Nephron progenitor cell (in vitro differentiated cells): ENCODE data around the gene TEX29.

Experiments used
- DNase-seq: peaks from one replicate; pipeline ENCODE4 v3.0.0; 2021
- H3K27ac Mint-ChIP-seq: 2 replicates; pipeline ENCODE4 v1.8.0; 2021; ENCODE audit warnings: mild to moderate bottlenecking, moderate library complexity, mixed read lengths
- H3K27me3 Mint-ChIP-seq: 2 replicates; pipeline ENCODE4 v1.8.0; 2021; ENCODE audit warnings: mild to moderate bottlenecking, low read depth, mixed read lengths; ENCODE audit not compliant: poor library complexity
- H3K36me3 Mint-ChIP-seq: 2 replicates; pipeline ENCODE4 v1.8.0; 2021; ENCODE audit warnings: low read depth, mixed read lengths
- H3K4me1 Mint-ChIP-seq: 2 replicates; pipeline ENCODE4 v1.8.0; 2021; ENCODE audit warnings: mixed read lengths
- H3K4me3 Mint-ChIP-seq: 2 replicates; pipeline ENCODE4 v1.8.0; 2021; ENCODE audit warnings: mild to moderate bottlenecking, moderate library complexity, mixed read lengths
- H3K9me3 Mint-ChIP-seq: 2 replicates; pipeline ENCODE4 v1.8.0; 2021; ENCODE audit warnings: mild to moderate bottlenecking, moderate library complexity, mixed read lengths
- TF ChIP-seq, protein P1 (sequence below): fragments of 200-600 bp; sonication (generic); IDR thresholded peaks from 2 replicates; pipeline ENCODE4 v1.5.0; 2021; ENCODE audit warnings: antibody characterized with exemption

The TEX29 gene

DNA sequence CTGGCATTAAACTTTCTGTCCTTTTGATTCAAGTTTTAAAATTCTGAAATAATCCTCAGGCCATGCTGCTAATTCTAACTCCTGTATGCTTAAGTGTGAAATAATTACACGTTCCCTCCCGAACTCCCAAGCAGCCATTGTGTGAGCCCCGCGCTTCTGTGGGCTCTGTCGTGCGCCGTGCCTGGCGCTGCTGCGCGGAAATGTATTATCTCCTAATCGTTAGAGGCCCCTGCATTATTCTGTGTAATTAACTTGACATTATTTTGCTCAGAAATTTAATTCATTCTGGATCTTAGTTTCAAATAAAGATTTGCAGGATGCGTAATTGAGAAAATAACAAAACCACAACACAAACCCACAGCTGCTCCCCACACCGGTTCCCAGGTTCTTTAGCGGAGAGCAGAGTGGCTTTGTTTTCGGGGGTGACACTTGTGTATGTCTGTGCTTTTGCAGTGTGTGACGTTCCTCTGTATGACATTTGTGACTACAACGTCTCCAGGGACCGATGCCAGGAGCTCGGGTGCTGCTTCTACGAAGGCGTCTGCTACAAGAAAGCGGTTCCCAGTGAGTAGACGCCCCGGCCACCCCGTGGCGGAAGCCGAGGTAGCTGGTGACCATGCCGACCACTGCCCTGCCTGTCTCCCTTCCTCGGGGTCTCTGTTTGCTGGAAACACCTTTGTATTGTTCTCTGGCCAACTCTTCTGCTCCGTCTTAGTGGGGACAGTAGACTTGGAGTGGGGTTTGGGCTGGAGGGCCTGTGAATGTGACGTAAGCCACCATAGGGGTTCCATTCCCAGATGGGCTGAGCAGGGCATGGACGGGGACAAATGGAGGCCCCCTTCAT is 7.5 kb downstream of the TEX29 start:
- Mint-ChIP-seq H3K27me3 (no peaks in the 10 kb centered on the region), H3K9me3 (peaks cover 4% of the 10 kb centered on the region), H3K36me3 (no peaks in the 10 kb centered on the region), H3K4me3 (no peak overlapping the region), H3K27ac (no peak overlapping the region), H3K4me1 (peaks cover 26% of the 10 kb centered on the region)
- TF ChIP-seq, protein P1, sequence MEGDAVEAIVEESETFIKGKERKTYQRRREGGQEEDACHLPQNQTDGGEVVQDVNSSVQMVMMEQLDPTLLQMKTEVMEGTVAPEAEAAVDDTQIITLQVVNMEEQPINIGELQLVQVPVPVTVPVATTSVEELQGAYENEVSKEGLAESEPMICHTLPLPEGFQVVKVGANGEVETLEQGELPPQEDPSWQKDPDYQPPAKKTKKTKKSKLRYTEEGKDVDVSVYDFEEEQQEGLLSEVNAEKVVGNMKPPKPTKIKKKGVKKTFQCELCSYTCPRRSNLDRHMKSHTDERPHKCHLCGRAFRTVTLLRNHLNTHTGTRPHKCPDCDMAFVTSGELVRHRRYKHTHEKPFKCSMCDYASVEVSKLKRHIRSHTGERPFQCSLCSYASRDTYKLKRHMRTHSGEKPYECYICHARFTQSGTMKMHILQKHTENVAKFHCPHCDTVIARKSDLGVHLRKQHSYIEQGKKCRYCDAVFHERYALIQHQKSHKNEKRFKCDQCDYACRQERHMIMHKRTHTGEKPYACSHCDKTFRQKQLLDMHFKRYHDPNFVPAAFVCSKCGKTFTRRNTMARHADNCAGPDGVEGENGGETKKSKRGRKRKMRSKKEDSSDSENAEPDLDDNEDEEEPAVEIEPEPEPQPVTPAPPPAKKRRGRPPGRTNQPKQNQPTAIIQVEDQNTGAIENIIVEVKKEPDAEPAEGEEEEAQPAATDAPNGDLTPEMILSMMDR: no peak
- no peak for DNase-seq

DNA sequence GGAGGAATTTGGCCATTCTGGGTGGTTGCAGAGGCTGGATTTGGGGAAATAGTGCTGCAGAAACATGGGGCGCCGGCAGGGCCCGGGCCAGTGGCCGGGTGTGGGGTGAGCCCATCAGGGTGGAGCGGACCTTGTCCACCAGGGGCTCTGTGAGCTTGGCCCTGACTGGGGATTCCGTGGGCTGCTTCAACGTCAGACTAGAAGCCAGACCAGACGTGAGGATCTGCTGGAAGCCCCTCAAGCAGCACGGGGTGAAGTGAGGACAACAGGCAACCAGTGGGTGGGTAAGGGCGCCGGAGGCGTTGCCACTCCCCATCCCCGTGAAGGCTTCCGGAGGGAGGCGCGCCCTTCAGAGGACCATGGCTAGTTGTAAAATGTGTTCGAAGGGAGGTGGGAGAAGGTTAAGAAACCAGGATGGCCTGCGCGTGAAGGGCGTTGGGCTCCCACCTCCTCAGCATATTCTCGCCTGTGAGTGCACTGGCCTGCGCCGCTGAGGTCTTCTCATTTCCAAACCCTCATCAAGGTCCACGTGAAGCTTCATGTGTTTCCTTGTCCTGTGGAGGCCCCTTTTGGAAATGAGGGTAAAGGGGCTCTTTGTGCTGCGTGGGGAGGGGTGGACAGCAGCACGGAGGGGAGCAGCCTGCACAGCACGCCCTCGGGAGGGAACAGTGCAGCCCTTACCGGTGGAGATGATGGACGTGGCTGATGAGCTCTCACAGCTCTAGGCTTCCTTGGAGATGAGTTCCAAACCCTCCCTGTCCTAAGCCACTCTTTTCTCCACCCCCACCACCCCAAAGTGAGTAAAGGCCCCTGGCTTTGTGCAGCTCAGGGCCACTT is 8.3 kb downstream of the TEX29 start:
- Mint-ChIP-seq H3K4me1 (peaks cover 18% of the 10 kb centered on the region), H3K9me3 (peaks cover 11% of the 10 kb centered on the region), H3K36me3 (no peaks in the 10 kb centered on the region), H3K4me3 (no peak overlapping the region), H3K27ac (no peak overlapping the region), H3K27me3 (no peaks in the 10 kb centered on the region)
- TF ChIP-seq, protein P1: no peak
- DNase-seq: no peak

DNA sequence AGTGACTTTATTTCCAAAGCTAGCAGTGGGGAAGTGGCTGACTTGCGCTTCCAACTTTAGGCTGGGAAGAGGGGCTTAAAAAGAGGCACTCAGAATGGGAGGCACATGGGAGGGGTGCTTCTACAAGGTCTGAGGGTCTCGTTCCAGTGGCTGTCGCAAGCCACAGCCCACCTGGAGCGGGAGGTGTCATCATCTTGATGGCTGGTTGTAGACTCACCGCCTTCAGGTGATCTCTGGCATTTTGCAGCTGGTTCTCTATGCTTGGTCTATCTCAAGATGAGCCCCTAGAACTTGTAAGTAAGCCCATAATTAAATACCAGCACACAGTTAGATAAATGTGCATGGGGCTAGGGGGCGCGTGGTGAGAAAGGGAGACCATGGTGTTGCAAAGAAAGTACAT is 9.2 kb downstream of the TEX29 start:
- Mint-ChIP-seq H3K27me3 (no peaks in the 10 kb centered on the region), H3K4me1 (peaks cover 11% of the 10 kb centered on the region), H3K36me3 (peaks cover 4% of the 10 kb centered on the region), H3K4me3 (no peak overlapping the region), H3K9me3 (peaks cover 19% of the 10 kb centered on the region), H3K27ac (no peak overlapping the region)
- TF ChIP-seq, protein P1: no peak
- no peak for DNase-seq

DNA sequence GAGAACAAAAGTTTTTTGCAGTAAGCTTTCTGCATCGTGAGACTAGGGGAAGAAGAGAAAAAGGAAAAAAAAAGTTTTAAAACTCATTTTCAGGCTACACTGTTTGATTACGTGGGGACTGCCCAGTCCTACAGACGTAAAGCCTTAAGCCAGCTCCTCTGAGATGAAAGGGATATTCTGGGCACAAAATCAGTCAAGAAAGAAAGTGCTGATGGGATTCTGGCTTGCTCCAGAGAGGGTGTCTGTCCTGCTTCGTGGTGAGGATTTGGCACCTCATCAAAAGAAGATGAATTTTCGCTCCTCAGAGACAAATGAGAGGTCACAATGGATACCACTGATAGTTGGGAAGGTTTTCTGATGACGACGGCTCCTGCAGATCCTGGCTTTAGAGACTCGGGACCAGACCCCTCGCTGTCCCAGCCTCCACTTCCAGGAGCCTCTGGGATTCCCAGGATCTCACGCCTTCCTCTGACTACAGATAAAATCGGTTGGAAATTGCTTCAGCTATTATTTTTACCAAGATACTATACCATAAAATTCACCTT is 9.7 kb downstream of the TEX29 start:
- H3K9me3 Mint-ChIP-seq: peaks cover 19% of the 10 kb centered on the region
- no peak overlapping the region for H3K4me3 Mint-ChIP-seq
- H3K27me3 Mint-ChIP-seq: no peaks in the 10 kb centered on the region
- H3K4me1 Mint-ChIP-seq: peaks cover 6% of the 10 kb centered on the region
- TF ChIP-seq, protein P1: no peak
- no peak overlapping the region for H3K27ac Mint-ChIP-seq
- DNase-seq: no peak
- H3K36me3 Mint-ChIP-seq: peaks cover 4% of the 10 kb centered on the region

DNA sequence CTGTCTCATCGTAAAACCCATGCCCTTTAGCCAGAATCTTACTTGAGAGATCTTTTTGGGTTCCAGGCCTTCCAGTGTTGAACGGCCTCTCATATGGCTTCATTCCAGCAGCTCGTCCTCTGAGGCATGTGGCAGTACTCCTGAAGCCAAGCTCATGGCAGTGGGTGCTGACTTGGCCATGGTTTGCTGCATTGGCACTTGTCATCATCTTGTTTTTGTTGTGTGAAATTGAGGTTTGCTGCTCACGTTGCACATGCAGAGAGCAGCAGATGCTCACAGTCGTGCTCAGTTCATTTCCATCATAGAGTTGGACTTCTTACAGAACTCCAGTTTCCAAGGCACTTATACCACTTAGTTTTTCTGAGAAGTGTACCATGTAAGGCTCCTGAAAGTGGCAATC is 14.9 kb downstream of the TEX29 start:
- Mint-ChIP-seq H3K27ac (no peak overlapping the region), H3K9me3 (peaks cover 19% of the 10 kb centered on the region), H3K27me3 (peaks cover 3% of the 10 kb centered on the region), H3K4me1 (no peaks in the 10 kb centered on the region), H3K36me3 (peaks cover 4% of the 10 kb centered on the region), H3K4me3 (no peak overlapping the region)
- DNase-seq: no peak
- TF ChIP-seq, protein P1: no peak
